CMK (cell line): Measurements from ENCODE around the gene ZFYVE28.
A peak's percentile ranks its signal among the peaks of the same experiment; 100 is the strongest.
"Not testable (repeated sequence)": the region's sequence is repeated elsewhere in the genome, so short reads cannot be mapped to it uniquely, and the experiment has no call there.

Source experiments
- DNase-seq: peaks from one replicate; pipeline ENCODE4 v3.0.0-alpha.2; 2010; ENCODE audit warnings: low read depth

ZFYVE28 gene

GRCh38 chr4:2390784-2391421, 27.5 kb downstream of the ZFYVE28 start:
- no peak for DNase-seq

DNA sequence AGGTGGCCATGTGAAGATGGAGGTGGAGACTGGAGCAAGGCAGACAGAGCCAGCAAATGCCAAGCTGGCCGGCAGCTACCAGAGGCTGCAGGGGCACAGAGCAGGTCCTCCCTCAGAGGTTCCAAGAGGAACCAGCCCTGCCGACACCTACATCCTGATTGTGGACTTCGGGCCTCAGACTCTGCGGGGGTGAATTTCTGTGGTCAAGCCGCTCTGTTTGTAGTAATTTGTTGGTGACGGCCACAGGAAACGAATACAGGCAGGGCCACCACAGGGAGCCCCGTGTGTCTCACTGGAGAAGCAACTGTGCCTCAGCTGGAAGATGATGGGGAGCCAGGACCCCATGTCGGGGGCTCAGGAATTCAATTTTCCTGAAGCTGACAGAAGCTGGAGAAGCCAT, 28.3 kb downstream of the ZFYVE28 start:
- peak; percentile 59 for DNase-seq

DNA sequence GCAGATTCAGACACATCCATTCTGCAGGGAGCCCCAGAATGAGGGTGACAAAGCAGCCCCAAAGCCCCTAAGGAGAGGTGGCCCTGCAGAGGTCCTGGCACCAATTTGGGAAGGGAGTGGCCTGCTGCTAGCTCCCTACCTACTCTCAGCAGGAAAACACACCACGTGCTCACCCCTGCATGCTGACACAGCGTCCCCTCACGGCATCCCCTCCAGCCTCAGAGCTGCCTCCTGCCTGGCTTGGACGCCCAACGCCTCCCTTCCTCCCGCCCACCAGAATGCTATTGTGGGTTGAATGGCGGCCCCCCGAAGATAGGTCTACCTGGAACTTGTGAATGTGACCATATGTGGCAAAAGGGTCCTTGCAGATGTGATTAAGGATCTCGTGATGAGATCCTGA, 28.8 kb downstream of the ZFYVE28 start:
- no peak for DNase-seq

GRCh38 chr4:2388429-2389182, 29.8 kb downstream of the ZFYVE28 start:
- no peak for DNase-seq

GRCh38 chr4:2387829-2388228, 30.6 kb downstream of the ZFYVE28 start:
- DNase-seq = no peak

GRCh38 chr4:2387218-2387617, 31.2 kb downstream of the ZFYVE28 start:
- no peak for DNase-seq

GRCh38 chr4:2386717-2387116, 31.7 kb downstream of the ZFYVE28 start:
- no peak for DNase-seq

DNA sequence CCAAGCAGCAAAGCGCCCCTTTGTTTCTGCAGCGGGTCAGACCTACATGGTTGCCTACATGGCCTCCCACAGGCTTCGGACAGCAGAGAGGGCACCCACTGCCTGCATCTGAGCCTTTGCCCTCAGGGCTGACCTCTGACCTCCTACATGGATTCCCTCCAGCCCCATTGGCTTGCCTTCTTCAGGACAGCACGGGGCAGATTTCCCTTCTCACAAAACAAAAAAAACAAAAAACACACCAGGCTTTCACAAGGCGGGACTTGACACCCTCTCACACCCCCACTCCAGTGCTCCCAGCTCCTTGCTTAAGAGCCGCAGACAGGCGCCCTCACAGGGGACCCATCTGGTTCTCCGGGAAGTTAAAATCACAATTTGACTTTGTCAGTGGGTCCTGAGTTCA, 32.9 kb downstream of the ZFYVE28 start:
- DNase-seq = no peak

DNA sequence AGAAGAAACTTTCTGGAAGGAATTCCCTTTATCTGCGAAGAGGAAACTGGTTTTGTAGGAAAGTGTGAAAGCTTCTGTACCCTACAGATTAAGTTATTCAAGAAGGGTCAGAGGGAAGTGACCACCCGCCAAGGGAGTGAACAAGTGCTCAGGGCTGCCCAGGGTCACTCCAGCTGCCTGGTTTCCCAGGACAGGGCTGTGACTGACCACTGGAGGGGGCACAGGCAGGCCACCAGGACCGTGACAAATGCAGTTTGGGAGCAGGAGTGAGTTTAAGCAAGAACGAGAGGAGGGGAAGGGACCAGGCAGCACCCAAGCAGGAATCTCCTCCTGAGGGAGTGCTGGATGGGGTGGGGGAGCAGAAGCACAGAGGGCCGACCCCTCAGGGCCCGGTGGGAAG, 34.2 kb downstream of the ZFYVE28 start:
- no peak for DNase-seq

DNA sequence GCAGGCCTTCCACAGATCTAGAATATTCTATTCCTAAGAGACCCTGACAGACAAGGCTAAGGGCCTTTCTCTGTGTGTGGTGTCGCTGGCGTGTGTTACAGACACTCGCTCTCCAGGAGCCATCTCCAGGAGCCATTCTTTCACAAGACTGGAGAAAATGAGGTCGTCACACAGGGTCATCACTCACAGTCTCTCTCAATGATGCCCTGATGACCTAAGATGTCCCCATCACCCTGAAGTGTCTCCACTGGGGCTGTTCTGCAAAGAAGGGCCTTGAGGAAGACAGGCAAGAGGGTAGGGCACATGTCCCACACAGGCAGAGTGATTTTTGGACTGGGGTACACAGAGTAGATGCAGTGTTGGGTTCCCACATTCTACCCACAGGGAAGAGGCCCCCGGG, 34.7 kb downstream of the ZFYVE28 start:
- DNase-seq = no peak

- DNase-seq = not testable (repeated sequence)
Observed at GRCh38 chr4:2383220-2383631, 35.2 kb downstream of the ZFYVE28 start.

DNA sequence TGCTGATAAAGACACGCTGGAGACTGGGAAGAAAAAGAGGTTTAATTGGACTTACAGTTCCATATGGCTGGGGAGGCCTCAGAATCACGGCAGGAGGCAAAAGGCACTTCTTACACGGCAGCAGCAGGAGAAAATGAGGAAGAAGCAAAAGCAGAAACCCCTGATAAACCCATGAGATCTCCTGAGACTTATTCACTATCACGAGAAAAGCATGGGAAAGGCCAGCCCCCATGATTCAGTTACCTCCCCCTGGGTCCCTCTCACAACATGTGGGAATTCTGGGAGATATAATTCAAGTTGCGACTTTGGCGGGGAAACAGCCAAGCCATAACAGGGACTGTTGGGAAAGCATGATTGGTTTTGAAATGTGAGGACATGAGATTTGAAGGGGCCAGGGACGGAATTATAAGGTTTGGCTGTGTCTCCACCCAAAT, 35.7 kb downstream of the ZFYVE28 start:
- not testable (repeated sequence) for DNase-seq

- not testable (repeated sequence) for DNase-seq
Observed at GRCh38 chr4:2380589-2380988, 37.9 kb downstream of the ZFYVE28 start.

DNA sequence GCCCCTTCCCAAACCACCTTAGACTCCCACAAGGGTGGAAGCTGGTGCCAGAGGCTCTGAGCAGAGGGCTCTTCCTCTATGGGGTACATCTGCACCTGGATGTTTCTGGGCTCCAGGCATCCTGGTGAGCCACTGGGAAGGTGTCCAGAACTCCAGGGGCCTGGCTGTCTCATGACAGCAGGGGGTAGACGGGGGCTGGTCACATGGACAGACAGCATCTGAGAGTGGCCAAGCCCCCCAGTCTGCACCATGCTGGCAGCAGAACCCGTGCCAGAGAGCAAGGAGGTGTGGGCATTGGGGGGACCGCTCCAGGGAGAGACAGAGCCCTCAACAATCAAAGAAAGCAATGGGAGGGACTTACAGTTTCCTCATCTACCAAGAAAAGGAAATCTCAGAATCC, 39.5 kb downstream of the ZFYVE28 start:
- DNase-seq = no peak

DNA sequence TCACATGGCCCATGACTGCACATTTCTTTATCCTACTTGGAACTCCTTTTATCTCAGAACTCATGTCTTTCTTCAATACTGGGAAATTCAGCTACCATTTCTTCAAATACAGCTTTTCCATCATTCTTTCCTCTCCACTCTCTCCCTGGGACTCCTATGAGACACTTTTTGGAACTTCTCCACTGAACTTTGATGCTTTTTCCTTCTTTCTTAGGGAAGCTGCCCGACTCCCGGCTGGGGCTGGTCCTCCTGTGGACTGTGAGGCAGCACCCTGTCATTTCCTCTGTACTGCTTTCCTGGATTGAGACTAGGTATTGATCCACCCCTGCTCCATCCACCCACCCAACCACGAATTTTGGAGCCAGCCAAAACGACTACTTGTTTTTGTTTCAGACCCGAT, 40.0 kb downstream of the ZFYVE28 start:
- DNase-seq = no peak

- DNase-seq = no peak
Observed at GRCh38 chr4:2377241-2377640, 41.2 kb downstream of the ZFYVE28 start.

GRCh38 chr4:2375427-2375826, 43.0 kb downstream of the ZFYVE28 start:
- no peak for DNase-seq

DNA sequence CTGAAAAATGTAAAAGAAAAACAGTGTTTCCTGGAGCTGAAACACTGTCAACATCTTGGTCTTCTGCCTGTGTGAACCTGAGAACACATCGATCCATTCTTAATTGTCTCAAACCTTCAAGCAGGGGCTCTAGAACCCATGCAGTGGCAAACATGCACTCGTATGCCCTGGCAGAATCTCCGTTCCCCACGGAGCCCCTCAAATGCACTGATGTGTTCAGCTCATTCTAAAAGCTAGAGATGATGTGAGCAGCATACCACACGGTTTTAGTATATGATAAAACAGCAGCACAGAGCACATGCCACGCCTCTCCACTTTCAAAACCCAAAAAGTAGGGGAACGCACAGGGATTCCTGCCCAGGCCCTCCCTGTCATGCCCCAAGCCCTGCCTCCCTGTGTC, 44.9 kb downstream of the ZFYVE28 start:
- no peak for DNase-seq

DNA sequence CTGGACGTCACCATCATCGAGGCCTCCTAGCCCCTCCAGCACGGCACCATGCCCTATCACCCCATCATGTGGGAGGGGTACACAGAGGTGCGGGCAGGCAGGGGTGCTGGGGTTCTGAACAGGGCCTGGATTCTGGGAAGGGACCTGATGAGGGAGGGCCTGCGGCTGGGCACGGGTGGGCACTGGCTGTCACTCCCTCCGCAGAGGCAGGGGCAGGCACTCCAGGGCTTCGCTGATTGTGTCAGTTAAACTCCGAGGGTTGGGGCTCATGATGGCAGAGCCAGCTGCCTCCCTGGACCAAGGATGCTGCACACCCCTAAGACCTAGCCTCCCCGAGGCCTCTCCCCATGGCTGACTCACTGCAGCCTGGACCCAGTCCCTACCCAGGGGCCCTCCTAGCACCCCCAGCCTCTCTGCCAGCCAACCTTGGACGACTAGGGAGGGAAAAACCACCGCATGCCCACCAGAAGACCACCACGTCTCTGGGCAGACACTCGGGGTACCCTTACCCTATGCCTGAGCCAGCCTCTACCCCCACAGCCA, 45.9 kb downstream of the ZFYVE28 start:
- DNase-seq = no peak

GRCh38 chr4:2371765-2372487, 46.5 kb downstream of the ZFYVE28 start:
- no peak for DNase-seq

- no peak for DNase-seq
Observed at GRCh38 chr4:2370597-2371320, 47.7 kb downstream of the ZFYVE28 start.
